HepG2 (cell line): ENCODE results near the gene ZBTB9. TPM values are rescaled to one million over a fixed set of nuclear protein-coding genes. Genes with fewer than 3 reads are reported as not detected.

Experiments
- CAMTA2 ChIP-seq: sonication (generic); formaldehyde crosslinking; IDR thresholded peaks from 2 replicates; pipeline ENCODE4 v1.4.0; 2020; ENCODE audit warnings: mild to moderate bottlenecking, missing genetic modification reagents, borderline replicate concordance
- ERF ChIP-seq: IDR thresholded peaks from 2 replicates; pipeline ENCODE4 v1.6.1; 2018; ENCODE audit warnings: missing biosample characterization, missing genetic modification reagents
- FOXK2 ChIP-seq: fragments of 450-650 bp; IDR thresholded peaks from 2 replicates; pipeline ENCODE4 v1.6.1; 2016
- GABPB1 ChIP-seq: IDR thresholded peaks from 2 replicates; pipeline ENCODE4 v1.6.1; 2016; ENCODE audit warnings: mild to moderate bottlenecking, missing genetic modification reagents, moderate library complexity, missing compliant biosample characterization
- JUN ChIP-seq: sonication (generic); formaldehyde crosslinking; IDR thresholded peaks from 2 replicates; pipeline ENCODE4 v1.4.0; 2020; ENCODE audit warnings: mild to moderate bottlenecking, missing genetic modification reagents
- KLF16 ChIP-seq, 2 experiments: sonication (generic) in 1 of 2; formaldehyde crosslinking in 1 of 2; IDR thresholded peaks; 2 replicates each; pipeline versions ENCODE4 v1.6.1 to v1.8.0; 2016 to 2023; ENCODE audit warnings: missing genetic modification reagents in 2 of 2, missing compliant biosample characterization in 1 of 2
- MTA1 ChIP-seq: sonication (generic); formaldehyde crosslinking; IDR thresholded peaks from 2 replicates; pipeline ENCODE4 v1.4.0; 2020; ENCODE audit warnings: missing genetic modification reagents, mild to moderate bottlenecking, borderline replicate concordance
- MXD3 ChIP-seq: IDR thresholded peaks from 2 replicates; pipeline ENCODE4 v1.6.1; 2016; ENCODE audit warnings: mild to moderate bottlenecking, missing biosample characterization, missing genetic modification reagents
- NFIC ChIP-seq: IDR thresholded peaks from 2 replicates; pipeline ENCODE4 v1.6.1; 2012; ENCODE audit warnings: mild to moderate bottlenecking, low read length, inconsistent platforms
- PRDM4 ChIP-seq: sonication (generic); formaldehyde crosslinking; IDR thresholded peaks from 2 replicates; pipeline ENCODE4 v1.9.0; 2021; ENCODE audit warnings: missing genetic modification reagents, borderline replicate concordance
- TRIM24 ChIP-seq: sonication (generic); formaldehyde crosslinking; IDR thresholded peaks from 2 replicates; pipeline ENCODE4 v1.8.0; 2022; ENCODE audit warnings: mild to moderate bottlenecking, missing genetic modification reagents
- ZBTB42 ChIP-seq: sonication (generic); formaldehyde crosslinking; IDR thresholded peaks from 2 replicates; pipeline ENCODE4 v1.5.0; 2020; ENCODE audit warnings: mild to moderate bottlenecking, missing genetic modification reagents
- ZBTB7B ChIP-seq: sonication (generic); formaldehyde crosslinking; IDR thresholded peaks from 2 replicates; pipeline ENCODE4 v1.4.0; 2020; ENCODE audit warnings: missing genetic modification reagents
- ZFYVE20 ChIP-seq: sonication (generic); formaldehyde crosslinking; IDR thresholded peaks from 2 replicates; pipeline ENCODE4 v1.8.0; 2023; ENCODE audit warnings: low read depth, mild to moderate bottlenecking, moderate library complexity, missing genetic modification reagents, borderline replicate concordance
- ZNF17 ChIP-seq: sonication (generic); formaldehyde crosslinking; IDR thresholded peaks from 2 replicates; pipeline ENCODE4 v1.5.0; 2020; ENCODE audit warnings: mild to moderate bottlenecking, missing genetic modification reagents
- ZNF225 ChIP-seq: sonication (generic); formaldehyde crosslinking; IDR thresholded peaks from 2 replicates; pipeline ENCODE4 v1.4.0; 2020; ENCODE audit warnings: mild to moderate bottlenecking, missing genetic modification reagents
- ZNF337 ChIP-seq: sonication (generic); formaldehyde crosslinking; IDR thresholded peaks from 2 replicates; pipeline ENCODE4 v1.5.1; 2020; ENCODE audit warnings: missing genetic modification reagents, low read depth, mild to moderate bottlenecking, borderline replicate concordance
- ZNF468 ChIP-seq: sonication (generic); formaldehyde crosslinking; IDR thresholded peaks from 2 replicates; pipeline ENCODE4 v1.8.0; 2022; ENCODE audit warnings: mild to moderate bottlenecking, moderate library complexity, missing genetic modification reagents
- ZNF558 ChIP-seq: sonication (generic); formaldehyde crosslinking; IDR thresholded peaks from 2 replicates; pipeline ENCODE4 v1.9.0; 2022; ENCODE audit warnings: mild to moderate bottlenecking, missing genetic modification reagents, borderline replicate concordance
- ZNF609 ChIP-seq: sonication (generic); formaldehyde crosslinking; IDR thresholded peaks from 2 replicates; pipeline ENCODE4 v1.4.0; 2020; ENCODE audit warnings: mild to moderate bottlenecking, missing genetic modification reagents, borderline replicate concordance
- polyA plus RNA-seq, 8 experiments: library from polyadenylated mRNA; depleted of rRNA in 3 of 8; stranded (reverse) in 7 of 8; unstranded in 1 of 8; fragments of >200 nt; fragmentation: Illumina TruSeq in 4 of 8; extraction: Trizol in 4 of 8; gene quantifications; 2 replicates each; pipeline versions ENCODE4 v1.2.1 to v1.2.3, GENCODE V29; 2011 to 2016; ENCODE audit warnings: low read depth in 4 of 8, missing spikeins in 1 of 8, mixed read lengths in 1 of 8; ENCODE audit not compliant: insufficient read depth in 1 of 8
- total RNA-seq, 5 experiments: library from RNA; depleted of rRNA; stranded (reverse); fragments of >200 nt; fragmentation: Illumina TruSeq; extraction: Trizol; gene quantifications; 2 replicates each; pipeline ENCODE4 v1.2.3, GENCODE V29; 2016; ENCODE audit warnings: low read depth in 1 of 5

ZBTB9 gene
- total and polyA plus RNA-seq, 2 of the 13 experiments (the other 11 are each of a cell fraction or from before 2014, with no cell fraction given) = 5.3 to 9.2 TPM

- TF ChIP-seq FOXK2 (no peak), ZNF17 (no peak), TRIM24 (CRISPR knock-in tag) (no peak), GABPB1 (CRISPR knock-in tag) (peak; percentile 54; the same call in 1 of the 2 replicates), ZNF468 (CRISPR knock-in tag) (0 out of 2 replicates have a peak, but pooled peaks have one; percentile 57), ZBTB42 (CRISPR knock-in tag) (0 out of 2 replicates have a peak, but pooled peaks have one; percentile 40), ZFYVE20 (CRISPR knock-in tag) (0 out of 2 replicates have a peak, but pooled peaks have one; percentile 64), ZBTB7B (CRISPR knock-in tag) (peak; percentile 57; the same call in 1 of the 2 replicates), KLF16 (CRISPR knock-in tag; IDR thresholded peaks at IDR 0.05) (0 out of 4 replicates have a peak, but pooled peaks of 1 of the 2 experiments have one; percentile 34), ZNF337 (CRISPR knock-in tag) (no peak), PRDM4 (CRISPR knock-in tag) (no peak), CAMTA2 (CRISPR knock-in tag) (peak; percentile 57; the same call in 1 of the 2 replicates), ZNF609 (peak; percentile 47; the same call in 1 of the 2 replicates), JUN (CRISPR knock-in tag) (no peak), ZNF558 (CRISPR knock-in tag) (peak; percentile 54; the same call in 1 of the 2 replicates), MTA1 (CRISPR knock-in tag) (peak; percentile 80; the same call in 1 of the 2 replicates), NFIC (no peak), ZNF225 (CRISPR knock-in tag) (peak; percentile 63; the same call in 1 of the 2 replicates), MXD3 (CRISPR knock-in tag) (peak; percentile 72; the same call in 1 of the 2 replicates), ERF (CRISPR knock-in tag) (0 out of 2 replicates have a peak, but pooled peaks have one; percentile 20)
Measured at GRCh38 chr6:33428224-33428965, 26.0 kb upstream of the ZBTB9 start (continued).
